Activated naive CD4-positive, alpha-beta T cell treated with anti-CD3 and anti-CD28 coated beads, Interleukin-2, amount 50 U/mL, for 24 hours (primary cell): ENCODE measurements around the gene ZNF846.
"Not testable (repeated sequence)": the region's sequence is repeated elsewhere in the genome, so short reads cannot be mapped to it uniquely, and the experiment has no call there.

Source experiments
- H3K27ac Mint-ChIP-seq: one replicate; pipeline ENCODE4 v1.8.0; 2021; ENCODE audit warnings: mild to moderate bottlenecking, mixed read lengths
- H3K27me3 Mint-ChIP-seq: one replicate; pipeline ENCODE4 v1.8.0; 2021; ENCODE audit warnings: mixed read lengths
- H3K36me3 Mint-ChIP-seq: one replicate; pipeline ENCODE4 v1.8.0; 2021; ENCODE audit warnings: mixed read lengths
- H3K4me1 Mint-ChIP-seq: one replicate; pipeline ENCODE4 v1.8.0; 2021; ENCODE audit warnings: mixed read lengths
- H3K4me3 Mint-ChIP-seq: one replicate; pipeline ENCODE4 v1.8.0; 2021; ENCODE audit warnings: mild to moderate bottlenecking, mixed read lengths
- H3K9me3 Mint-ChIP-seq: one replicate; pipeline ENCODE4 v1.8.0; 2021; ENCODE audit warnings: mixed read lengths

Gene ZNF846

GRCh38 chr19:9789066-9789465, 20.5 kb upstream of the ZNF846 start:
- Mint-ChIP-seq H3K27me3 (no peaks in the 10 kb centered on the region), H3K4me1 (peaks cover 32% of the 10 kb centered on the region), H3K27ac (no peak overlapping the region), H3K4me3 (no peak overlapping the region), H3K36me3 (no peaks in the 10 kb centered on the region), H3K9me3 (no peaks in the 10 kb centered on the region)

DNA sequence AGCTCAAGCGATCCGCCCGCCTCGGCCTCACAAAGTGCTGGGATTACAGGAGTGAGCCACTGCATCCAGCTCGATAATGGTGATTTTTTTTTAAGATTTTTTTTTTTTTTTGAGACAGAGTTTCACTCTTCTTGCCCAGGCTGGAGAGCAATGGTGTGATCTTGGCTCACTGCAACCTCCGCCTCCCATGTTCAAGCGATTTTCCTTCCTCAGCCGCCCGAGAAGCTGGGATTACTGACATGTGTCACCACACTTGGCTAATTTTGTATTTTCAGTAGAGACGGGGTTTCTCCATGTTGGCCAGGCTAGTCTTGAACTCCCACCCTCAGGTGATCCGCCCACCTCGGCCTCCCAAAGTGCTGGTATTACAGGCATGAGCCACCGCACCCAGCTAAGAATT, 20.1 kb upstream of the ZNF846 start:
- not testable (repeated sequence) for H3K27ac Mint-ChIP-seq, H3K9me3 Mint-ChIP-seq, H3K27me3 Mint-ChIP-seq, H3K36me3 Mint-ChIP-seq, H3K4me3 Mint-ChIP-seq
- H3K4me1 Mint-ChIP-seq = peaks cover 35% of the 10 kb centered on the region

- Mint-ChIP-seq H3K27ac (no peak overlapping the region), H3K9me3 (no peaks in the 10 kb centered on the region), H3K4me3 (peak overlapping the region; percentile 59), H3K36me3 (no peaks in the 10 kb centered on the region), H3K4me1 (peaks cover 30% of the 10 kb centered on the region), H3K27me3 (no peaks in the 10 kb centered on the region)
Measured at GRCh38 chr19:9786819-9787218, 18.3 kb upstream of the ZNF846 start.

- no peaks in the 10 kb centered on the region for H3K36me3 Mint-ChIP-seq
- H3K9me3 Mint-ChIP-seq = no peaks in the 10 kb centered on the region
- no peak overlapping the region for H3K27ac Mint-ChIP-seq
- no peaks in the 10 kb centered on the region for H3K27me3 Mint-ChIP-seq
- H3K4me3 Mint-ChIP-seq = peak overlapping the region; percentile 94
- peaks cover 27% of the 10 kb centered on the region for H3K4me1 Mint-ChIP-seq
Measured at GRCh38 chr19:9786342-9786741, 17.8 kb upstream of the ZNF846 start.

- H3K4me3 Mint-ChIP-seq = peak overlapping the region; percentile 94
- peaks cover 24% of the 10 kb centered on the region for H3K4me1 Mint-ChIP-seq
- no peaks in the 10 kb centered on the region for H3K36me3 Mint-ChIP-seq
- peak overlapping the region; percentile 97 for H3K27ac Mint-ChIP-seq
- no peaks in the 10 kb centered on the region for H3K27me3 Mint-ChIP-seq
- no peaks in the 10 kb centered on the region for H3K9me3 Mint-ChIP-seq
Measured at GRCh38 chr19:9785367-9786331, 17.1 kb upstream of the ZNF846 start.

DNA sequence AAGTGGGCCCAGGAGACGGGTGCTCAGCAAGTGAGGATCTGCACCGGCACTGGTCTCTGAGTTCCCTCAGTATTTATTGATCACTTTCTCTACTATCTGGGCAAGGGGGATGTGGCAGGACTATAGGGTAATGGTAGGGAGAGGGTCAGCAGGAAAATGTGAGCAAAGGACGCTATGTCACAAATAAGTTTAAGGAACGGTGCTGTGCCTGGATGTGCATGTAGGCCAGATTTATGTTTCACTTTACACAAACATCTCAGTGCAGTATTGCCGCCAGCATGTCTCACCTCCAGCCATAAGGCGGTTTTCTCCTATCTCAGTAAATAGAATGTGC, 15.6 kb upstream of the ZNF846 start:
- not testable (repeated sequence) for H3K36me3 Mint-ChIP-seq, H3K9me3 Mint-ChIP-seq, H3K27ac Mint-ChIP-seq, H3K27me3 Mint-ChIP-seq
- H3K4me1 Mint-ChIP-seq = peaks cover 16% of the 10 kb centered on the region
- peak overlapping the region; percentile 61 for H3K4me3 Mint-ChIP-seq

- H3K4me1 Mint-ChIP-seq = peaks cover 16% of the 10 kb centered on the region
- H3K27me3 Mint-ChIP-seq = no peaks in the 10 kb centered on the region
- no peak overlapping the region for H3K4me3 Mint-ChIP-seq
- H3K36me3 Mint-ChIP-seq = peaks cover 2% of the 10 kb centered on the region
- peaks cover 6% of the 10 kb centered on the region for H3K9me3 Mint-ChIP-seq
- H3K27ac Mint-ChIP-seq = no peak overlapping the region
Measured at GRCh38 chr19:9782338-9782737, 13.8 kb upstream of the ZNF846 start.

- H3K27me3 Mint-ChIP-seq = no peaks in the 10 kb centered on the region
- H3K4me1 Mint-ChIP-seq = no peaks in the 10 kb centered on the region
- H3K27ac Mint-ChIP-seq = no peak overlapping the region
- H3K36me3 Mint-ChIP-seq = peaks cover 46% of the 10 kb centered on the region
- H3K9me3 Mint-ChIP-seq = peaks cover 12% of the 10 kb centered on the region
- H3K4me3 Mint-ChIP-seq = no peak overlapping the region
Measured at GRCh38 chr19:9757544-9758501, 10.7 kb downstream of the ZNF846 start.

DNA sequence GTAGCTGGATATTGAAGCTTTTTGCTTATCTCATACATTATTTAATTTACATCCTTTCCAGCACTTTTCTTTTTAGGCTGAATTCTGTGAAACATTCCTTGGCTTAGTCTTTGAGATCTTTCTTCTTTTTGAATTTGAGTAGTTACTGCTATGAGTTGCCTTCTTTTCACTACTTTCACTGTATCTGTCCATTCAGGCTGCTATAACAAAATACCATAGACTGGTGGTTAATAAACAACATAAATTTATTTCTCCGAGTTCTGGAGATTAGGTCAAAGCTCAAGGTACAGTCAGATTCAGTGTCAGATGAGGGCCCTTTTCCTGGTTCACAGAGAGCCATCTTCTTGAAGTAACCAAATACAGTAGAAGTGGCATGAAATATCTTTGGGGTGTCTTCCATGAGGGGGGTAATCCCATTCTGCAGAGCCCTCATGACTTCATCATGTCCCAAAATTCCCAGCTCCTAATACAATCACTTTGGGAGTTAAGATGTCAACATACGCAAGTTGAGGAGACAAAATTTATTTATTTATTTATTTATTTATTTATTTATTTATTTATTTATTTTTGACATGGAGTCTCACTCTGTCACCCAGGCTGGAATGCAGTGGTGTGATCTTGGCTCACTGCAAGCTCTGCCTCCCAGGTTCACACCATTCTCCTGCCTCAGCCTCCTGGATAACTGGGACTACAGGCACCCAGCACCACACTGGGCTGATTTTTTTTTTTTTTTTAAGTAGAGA, 15.7 kb downstream of the ZNF846 start:
- Mint-ChIP-seq H3K4me3 (no peak overlapping the region), H3K4me1 (no peaks in the 10 kb centered on the region), H3K36me3 (peaks cover 29% of the 10 kb centered on the region), H3K27me3 (no peaks in the 10 kb centered on the region), H3K9me3 (peaks cover 12% of the 10 kb centered on the region), H3K27ac (no peak overlapping the region)

DNA sequence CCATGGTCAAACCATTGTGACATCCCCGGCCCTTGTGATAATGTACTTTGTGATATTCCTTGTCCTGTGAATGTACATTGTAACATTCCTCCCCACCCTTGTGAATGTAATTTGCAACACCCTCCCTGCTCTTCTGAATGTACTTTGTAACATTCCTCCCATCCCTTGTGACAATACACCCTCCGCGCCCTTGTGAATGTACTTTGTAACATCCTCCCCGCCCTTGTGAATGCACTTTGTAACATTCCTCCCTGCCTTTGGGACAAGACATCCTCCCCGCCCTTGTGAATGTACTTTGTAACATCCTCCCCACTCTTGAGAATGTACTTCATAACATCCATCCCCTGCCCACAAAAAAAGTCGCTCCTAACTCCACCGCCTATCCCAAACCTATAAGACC, 17.1 kb downstream of the ZNF846 start:
- H3K4me3 Mint-ChIP-seq = no peak overlapping the region
- no peaks in the 10 kb centered on the region for H3K27me3 Mint-ChIP-seq
- H3K36me3 Mint-ChIP-seq = peaks cover 22% of the 10 kb centered on the region
- no peaks in the 10 kb centered on the region for H3K4me1 Mint-ChIP-seq
- peaks cover 12% of the 10 kb centered on the region for H3K9me3 Mint-ChIP-seq
- no peak overlapping the region for H3K27ac Mint-ChIP-seq

GRCh38 chr19:9741476-9742171, 26.9 kb downstream of the ZNF846 start:
- Mint-ChIP-seq H3K27me3 (no peaks in the 10 kb centered on the region), H3K4me3 (no peak overlapping the region)

DNA sequence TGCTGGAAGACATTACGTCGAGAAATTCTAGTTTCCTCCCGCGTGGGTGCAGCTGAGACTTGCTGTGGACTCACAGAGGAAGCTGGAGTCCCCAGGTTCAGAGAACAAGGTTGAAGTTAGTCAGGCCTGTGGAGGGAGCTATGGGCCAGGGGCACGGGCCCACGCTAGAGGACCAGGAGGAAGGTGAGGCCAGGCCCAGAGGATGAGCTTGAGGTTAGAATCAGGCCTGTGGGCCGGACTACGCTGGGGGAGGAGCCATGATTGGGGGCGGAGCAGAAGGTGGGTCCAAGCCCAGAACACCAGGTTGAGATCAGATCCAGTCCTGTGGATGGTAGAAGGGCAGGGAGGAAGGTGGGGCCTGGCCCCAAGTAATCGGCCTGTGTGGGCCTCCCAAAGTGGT, 32.6 kb downstream of the ZNF846 start:
- Mint-ChIP-seq H3K4me1 (no peaks in the 10 kb centered on the region), H3K27me3 (no peaks in the 10 kb centered on the region), H3K4me3 (no peak overlapping the region), H3K27ac (no peak overlapping the region), H3K9me3 (no peaks in the 10 kb centered on the region), H3K36me3 (no peaks in the 10 kb centered on the region)

More at GRCh38 chr19:9741476-9742171, 26.9 kb downstream of the ZNF846 start:
- no peaks in the 10 kb centered on the region for H3K4me1 Mint-ChIP-seq
- H3K27ac Mint-ChIP-seq = no peak overlapping the region
- H3K36me3 Mint-ChIP-seq = peaks cover 17% of the 10 kb centered on the region
- H3K9me3 Mint-ChIP-seq = no peaks in the 10 kb centered on the region

DNA sequence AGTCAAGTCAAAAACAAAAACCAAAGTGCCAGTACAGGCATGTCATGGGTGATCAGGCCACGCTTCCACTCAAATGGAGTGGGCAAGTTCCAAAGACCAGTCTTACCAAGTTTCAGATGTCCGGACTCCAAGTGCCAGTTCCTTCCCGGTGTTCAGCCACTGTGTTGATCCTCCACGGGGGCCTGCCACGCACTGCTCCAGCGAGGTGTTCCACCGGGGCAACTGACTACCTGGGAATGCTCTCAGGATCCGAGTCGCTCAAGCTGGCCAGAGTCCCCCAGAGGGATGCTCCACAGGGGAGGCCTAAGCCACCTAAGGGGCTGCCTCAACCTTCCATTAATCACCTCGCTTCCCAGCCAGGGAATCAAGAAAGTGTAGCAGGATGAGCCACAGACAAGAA, 38.5 kb downstream of the ZNF846 start:
- H3K9me3 Mint-ChIP-seq, H3K4me3 Mint-ChIP-seq, H3K27me3 Mint-ChIP-seq, H3K36me3 Mint-ChIP-seq, H3K4me1 Mint-ChIP-seq, H3K27ac Mint-ChIP-seq: not testable (repeated sequence)

DNA sequence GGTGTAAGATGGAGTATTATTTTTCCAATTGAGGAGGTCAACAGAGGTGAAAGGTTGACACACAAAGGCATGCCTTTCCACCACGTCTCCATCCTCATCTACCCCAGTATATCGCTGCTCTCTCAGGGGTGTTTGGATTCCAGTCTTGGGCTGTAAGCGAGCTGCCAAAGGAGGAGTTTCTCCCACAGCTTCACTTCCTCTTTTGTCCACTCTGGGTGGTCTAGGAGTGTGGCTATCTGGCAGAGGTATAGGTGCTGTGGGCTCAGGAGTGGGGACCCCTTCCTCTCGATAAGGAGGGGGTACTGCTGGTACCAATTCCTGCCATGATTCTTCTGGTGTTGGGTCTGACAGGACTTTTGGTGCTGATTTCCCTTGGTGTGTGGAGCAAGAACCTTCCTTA, 39.4 kb downstream of the ZNF846 start:
- no peaks in the 10 kb centered on the region for H3K9me3 Mint-ChIP-seq

DNA sequence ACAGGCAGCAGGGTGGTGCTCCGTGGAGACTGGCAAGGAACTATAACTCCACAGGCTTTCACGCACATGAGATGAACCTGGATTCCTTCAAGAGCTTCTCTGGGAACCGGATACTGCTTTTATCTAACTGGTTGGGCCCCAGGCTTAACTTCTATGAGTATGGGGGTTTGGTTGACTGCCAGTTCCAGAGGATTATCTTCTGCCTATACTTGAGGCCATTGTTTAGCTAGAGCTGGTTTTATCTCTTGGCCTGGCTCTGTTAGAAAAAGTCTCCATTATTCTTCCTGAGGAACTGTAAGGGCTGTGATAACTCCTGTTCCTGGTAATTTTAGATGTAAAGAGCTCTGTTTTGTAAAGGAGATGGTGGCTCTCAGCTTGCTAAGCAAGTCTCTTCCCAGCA, 40.9 kb downstream of the ZNF846 start:
- Mint-ChIP-seq H3K27ac (no peak overlapping the region), H3K9me3 (no peaks in the 10 kb centered on the region), H3K36me3 (peaks cover under 1% of the 10 kb centered on the region), H3K4me1 (no peaks in the 10 kb centered on the region), H3K4me3 (no peak overlapping the region), H3K27me3 (no peaks in the 10 kb centered on the region)

More for the DNA sequence above, 39.4 kb downstream of the ZNF846 start:
- no peaks in the 10 kb centered on the region for H3K4me1 Mint-ChIP-seq
- H3K4me3 Mint-ChIP-seq = no peak overlapping the region
- no peaks in the 10 kb centered on the region for H3K36me3 Mint-ChIP-seq
- no peaks in the 10 kb centered on the region for H3K27me3 Mint-ChIP-seq
- H3K27ac Mint-ChIP-seq = no peak overlapping the region
